Upper lobe of left lung (tissue), 4 donors: ENCODE data around the gene CTRL.

ENCODE experiments used
- POLR2A ChIP-seq, 4 donors: fragments of 450-650 bp; IDR thresholded peaks; one replicate each; pipeline ENCODE4 v1.5.1; 2016 to 2017; ENCODE audit warnings: antibody characterized with exemption in 4 of 4, mild to moderate bottlenecking in 2 of 4
- POLR2AphosphoS5 ChIP-seq, 2 donors: sonication (generic); formaldehyde crosslinking; IDR thresholded peaks; one replicate each; pipeline ENCODE4 v1.5.1; 2017; ENCODE audit warnings: antibody characterized with exemption in 2 of 2
- TF ChIP-seq, protein P1 (sequence below), 6 experiments: fragments of 450-650 bp in 4 of 6; fragments of 200-600 bp in 2 of 6; sonication (generic) in 2 of 6; IDR thresholded peaks; one replicate each; pipeline ENCODE4 v1.5.1; 2016 to 2019; ENCODE audit warnings: antibody characterized with exemption in 6 of 6

GRCh38 chr16:67948015-67948414 is 16.4 kb upstream of the CTRL start:
- TF ChIP-seq POLR2AphosphoS5 (IDR thresholded peaks at IDR 0.05) (no peak), POLR2A (IDR thresholded peaks at IDR 0.05) (no peak)
- TF ChIP-seq, protein P1, sequence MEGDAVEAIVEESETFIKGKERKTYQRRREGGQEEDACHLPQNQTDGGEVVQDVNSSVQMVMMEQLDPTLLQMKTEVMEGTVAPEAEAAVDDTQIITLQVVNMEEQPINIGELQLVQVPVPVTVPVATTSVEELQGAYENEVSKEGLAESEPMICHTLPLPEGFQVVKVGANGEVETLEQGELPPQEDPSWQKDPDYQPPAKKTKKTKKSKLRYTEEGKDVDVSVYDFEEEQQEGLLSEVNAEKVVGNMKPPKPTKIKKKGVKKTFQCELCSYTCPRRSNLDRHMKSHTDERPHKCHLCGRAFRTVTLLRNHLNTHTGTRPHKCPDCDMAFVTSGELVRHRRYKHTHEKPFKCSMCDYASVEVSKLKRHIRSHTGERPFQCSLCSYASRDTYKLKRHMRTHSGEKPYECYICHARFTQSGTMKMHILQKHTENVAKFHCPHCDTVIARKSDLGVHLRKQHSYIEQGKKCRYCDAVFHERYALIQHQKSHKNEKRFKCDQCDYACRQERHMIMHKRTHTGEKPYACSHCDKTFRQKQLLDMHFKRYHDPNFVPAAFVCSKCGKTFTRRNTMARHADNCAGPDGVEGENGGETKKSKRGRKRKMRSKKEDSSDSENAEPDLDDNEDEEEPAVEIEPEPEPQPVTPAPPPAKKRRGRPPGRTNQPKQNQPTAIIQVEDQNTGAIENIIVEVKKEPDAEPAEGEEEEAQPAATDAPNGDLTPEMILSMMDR (IDR thresholded peaks at IDR 0.05), result no peak
